ENCODE results near the gene MVD. TPM values are rescaled to one million over a fixed set of nuclear protein-coding genes. Genes with fewer than 3 reads are reported as not detected.

The MVD gene
- total RNA-seq, 1 experiment from 2014 or later: 38.3 TPM

DNA sequence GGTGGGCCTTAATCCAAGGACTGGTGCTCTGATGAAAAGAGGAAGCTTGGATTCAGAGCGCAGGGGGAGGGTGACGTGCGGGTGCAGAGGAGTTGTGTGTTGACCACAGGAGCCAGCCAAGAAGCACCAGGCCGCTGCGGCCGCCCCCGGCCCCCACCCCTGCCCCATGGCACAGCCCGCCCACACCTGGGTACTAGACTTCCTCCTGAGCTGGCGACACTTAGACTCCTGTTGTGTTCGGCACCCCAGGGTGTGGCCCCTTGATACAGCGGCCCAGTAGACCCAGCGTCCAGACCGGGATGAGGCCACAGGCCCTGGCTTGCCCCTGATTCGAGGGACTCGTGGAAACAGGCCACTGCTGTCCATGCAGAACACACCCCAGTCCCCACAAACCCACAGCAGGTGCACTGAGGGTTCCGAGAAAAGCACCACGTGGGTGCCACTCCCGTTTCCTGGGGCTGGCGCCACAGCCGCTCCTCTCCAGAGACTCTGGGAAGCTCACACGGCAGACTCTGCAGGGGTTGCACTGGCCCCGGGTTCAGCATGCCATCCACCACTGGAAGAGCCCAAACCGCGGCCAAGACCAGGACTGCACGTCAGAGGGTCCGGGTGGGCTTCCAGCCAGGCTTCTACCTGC is 29.2 kb upstream of the MVD start:
- ChIA-PET POLR2A (ENCODE audit: unreplicated experiment) (no interaction called here), CTCF (no interaction called here)
- no peaks in the 10 kb centered on the region for H3K27me3 ChIP-seq (ENCODE audit: low read length)

DNA sequence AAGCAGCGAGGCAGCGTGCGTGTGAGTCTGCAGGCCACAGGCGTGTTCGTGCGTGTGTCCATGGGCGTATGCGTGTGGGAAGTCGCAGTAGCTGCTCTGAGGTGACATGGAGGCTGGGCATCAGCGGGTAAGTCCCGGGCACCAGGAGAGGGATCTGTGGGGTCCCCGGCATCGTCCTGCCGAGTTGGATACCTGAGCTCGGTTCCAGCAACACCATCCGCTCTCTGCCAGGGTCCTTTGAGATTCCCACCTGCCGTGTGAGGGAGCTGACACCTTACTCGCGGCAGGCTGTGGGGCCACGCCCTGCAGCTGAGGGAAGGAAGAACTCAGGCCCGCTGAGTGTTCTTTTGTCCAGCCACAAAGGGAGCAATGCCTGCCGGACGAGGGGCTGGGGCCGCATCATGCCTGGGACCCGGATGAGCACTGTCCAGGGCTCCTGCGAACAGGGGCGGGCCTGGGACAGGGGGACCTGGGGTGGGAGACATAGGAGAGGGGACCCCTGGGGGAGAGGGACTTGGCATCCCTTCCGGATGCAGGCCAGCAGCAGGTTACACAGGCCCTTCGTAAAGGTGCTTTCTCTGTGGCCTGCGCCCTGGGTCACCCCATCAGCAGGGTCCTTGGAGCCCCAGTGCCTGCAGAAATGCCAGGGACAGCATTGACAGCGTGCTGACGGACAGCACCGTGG is 28.4 kb upstream of the MVD start:
- ChIA-PET POLR2A (ENCODE audit: unreplicated experiment) (no interaction called here), CTCF (no interaction called here)
- BruUV-seq (replicated peaks): no TSS peak
- Histone ChIP-seq H3K27ac (ENCODE audit: low read length) (no peak overlapping the region), H3K36me3 (ENCODE audit: low read depth, low read length) (no peaks in the 10 kb centered on the region), H3F3A (ENCODE audit: low read length, unreplicated experiment) (no peaks in the 10 kb centered on the region), H3K4me3 (ENCODE audit: low read length) (no peak overlapping the region), H3K9ac (ENCODE audit: low read length) (no peak overlapping the region), H3K4me1 (ENCODE audit: insufficient read depth, low read length) (0 out of 2 replicates have a peak, but pooled peaks cover 3% of the 10 kb centered on the region), H3K79me2 (ENCODE audit: low read length) (no peaks in the 10 kb centered on the region), H4K20me1 (ENCODE audit: low read length) (no peaks in the 10 kb centered on the region), H3K9me2 (replicated peaks; ENCODE audit: low read length) (no peaks in the 10 kb centered on the region), H3K27me3 (ENCODE audit: low read length) (no peaks in the 10 kb centered on the region), H3K4me2 (ENCODE audit: low read length) (no peak overlapping the region), H2AFZ (ENCODE audit: low read length) (no peak overlapping the region), H3K9me3 (ENCODE audit: low read length) (no peaks in the 10 kb centered on the region)
- TF ChIP-seq EZH2phosphoT487 (IDR thresholded peaks at IDR 0.05; ENCODE audit: borderline replicate concordance, low read length): no peak
- TF ChIP-seq EZH2 (IDR thresholded peaks at IDR 0.05; ENCODE audit: low read length, unreplicated experiment): no peak
- TF ChIP-seq, protein P1, sequence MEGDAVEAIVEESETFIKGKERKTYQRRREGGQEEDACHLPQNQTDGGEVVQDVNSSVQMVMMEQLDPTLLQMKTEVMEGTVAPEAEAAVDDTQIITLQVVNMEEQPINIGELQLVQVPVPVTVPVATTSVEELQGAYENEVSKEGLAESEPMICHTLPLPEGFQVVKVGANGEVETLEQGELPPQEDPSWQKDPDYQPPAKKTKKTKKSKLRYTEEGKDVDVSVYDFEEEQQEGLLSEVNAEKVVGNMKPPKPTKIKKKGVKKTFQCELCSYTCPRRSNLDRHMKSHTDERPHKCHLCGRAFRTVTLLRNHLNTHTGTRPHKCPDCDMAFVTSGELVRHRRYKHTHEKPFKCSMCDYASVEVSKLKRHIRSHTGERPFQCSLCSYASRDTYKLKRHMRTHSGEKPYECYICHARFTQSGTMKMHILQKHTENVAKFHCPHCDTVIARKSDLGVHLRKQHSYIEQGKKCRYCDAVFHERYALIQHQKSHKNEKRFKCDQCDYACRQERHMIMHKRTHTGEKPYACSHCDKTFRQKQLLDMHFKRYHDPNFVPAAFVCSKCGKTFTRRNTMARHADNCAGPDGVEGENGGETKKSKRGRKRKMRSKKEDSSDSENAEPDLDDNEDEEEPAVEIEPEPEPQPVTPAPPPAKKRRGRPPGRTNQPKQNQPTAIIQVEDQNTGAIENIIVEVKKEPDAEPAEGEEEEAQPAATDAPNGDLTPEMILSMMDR (conservative IDR thresholded peaks at IDR 0.05; ENCODE audit: low read depth, low read length): no peak
- ATAC-seq (no peak), DNase-seq (no peak)
- intact Hi-C loops (cut with micrococcal nuclease): no loop called here

More for the DNA sequence above, 29.2 kb upstream of the MVD start:
- Histone ChIP-seq H3K36me3 (ENCODE audit: low read depth, low read length) (no peaks in the 10 kb centered on the region), H3K4me1 (ENCODE audit: insufficient read depth, low read length) (no peaks in the 10 kb centered on the region), H3K4me2 (ENCODE audit: low read length) (no peak overlapping the region), H3K9me3 (ENCODE audit: low read length) (no peaks in the 10 kb centered on the region), H3F3A (ENCODE audit: low read length, unreplicated experiment) (no peaks in the 10 kb centered on the region), H3K4me3 (ENCODE audit: low read length) (no peak overlapping the region), H3K9me2 (replicated peaks; ENCODE audit: low read length) (no peaks in the 10 kb centered on the region), H3K9ac (ENCODE audit: low read length) (no peak overlapping the region), H2AFZ (ENCODE audit: low read length) (no peak overlapping the region), H3K27ac (ENCODE audit: low read length) (no peak overlapping the region), H4K20me1 (ENCODE audit: low read length) (no peaks in the 10 kb centered on the region), H3K79me2 (ENCODE audit: low read length) (no peaks in the 10 kb centered on the region)
- no peak for DNase-seq
- no peak for ATAC-seq
- BruUV-seq (replicated peaks): no TSS peak
- TF ChIP-seq, protein P1 (conservative IDR thresholded peaks at IDR 0.05; ENCODE audit: low read depth, low read length): no peak
- TF ChIP-seq EZH2phosphoT487 (IDR thresholded peaks at IDR 0.05; ENCODE audit: borderline replicate concordance, low read length) (no peak), EZH2 (IDR thresholded peaks at IDR 0.05; ENCODE audit: low read length, unreplicated experiment) (no peak)
- intact Hi-C loops (cut with micrococcal nuclease): no loop called here
